T-helper 17 cell (primary cell): ENCODE measurements around the gene PRAF2. TPM values are rescaled to one million over a fixed set of nuclear protein-coding genes. Genes with fewer than 3 reads are reported as not detected.

Source experiments
- ATAC-seq: fragments of 150-1000 bp; cut with Tn5 transposase; 2 replicates; pipeline ENCODE4 v1.10.0; 2021; ENCODE audit warnings: mild to moderate bottlenecking, moderate library complexity
- DNase-seq, 3 donors: peaks; one replicate each; pipeline versions ENCODE4 v3.0.0 to v3.0.0-alpha.2; 2020 to 2021
- H3K9me3 ChIP-seq: one replicate; pipeline ENCODE4 v1.7.0; 2013; ENCODE audit warnings: low read length, mild to moderate bottlenecking; ENCODE audit not compliant: control insufficient read depth, poor library complexity, severe bottlenecking
- H3K27ac Mint-ChIP-seq: one replicate; pipeline ENCODE4 v1.8.0; 2022; ENCODE audit warnings: mild to moderate bottlenecking, moderate library complexity, mixed read lengths
- H3K27me3 Mint-ChIP-seq: one replicate; pipeline ENCODE4 v1.8.0; 2022; ENCODE audit warnings: mixed read lengths
- H3K36me3 Mint-ChIP-seq: one replicate; pipeline ENCODE4 v1.8.0; 2022; ENCODE audit warnings: low read depth, mixed read lengths
- H3K4me1 Mint-ChIP-seq: one replicate; pipeline ENCODE4 v1.8.0; 2022; ENCODE audit warnings: mild to moderate bottlenecking, mixed read lengths
- H3K4me3 Mint-ChIP-seq: one replicate; pipeline ENCODE4 v1.8.0; 2022; ENCODE audit warnings: mild to moderate bottlenecking, moderate library complexity, mixed read lengths
- total RNA-seq, 4 donors: library from RNA in 2 of 4; stranded (reverse) in 2 of 4; gene quantifications; one replicate each; pipeline ENCODE4 v1.2.3 and lab custom pipeline; 2022 to 2026

The PRAF2 gene
- total RNA-seq, 2 donors from 2014 or later: 18.8 to 20.6 TPM

- peak overlapping the region; percentile 81 for H3K4me3 Mint-ChIP-seq
- H3K9me3 ChIP-seq: no peaks in the 10 kb centered on the region
- ATAC-seq: peak; percentile 81
- DNase-seq: peak; percentile 27 to 36 (median 36)
- no peaks in the 10 kb centered on the region for H3K36me3 Mint-ChIP-seq
- H3K27ac Mint-ChIP-seq: peak overlapping the region; percentile 90
- no peaks in the 10 kb centered on the region for H3K27me3 Mint-ChIP-seq
- peaks cover 31% of the 10 kb centered on the region for H3K4me1 Mint-ChIP-seq
These were observed 20.4 kb downstream of the PRAF2 start for GRCh38 chrX:49053223-49054072.

GRCh38 chrX:49043987-49044281 lies 29.9 kb downstream of the PRAF2 start:
- H3K27me3 Mint-ChIP-seq: no peaks in the 10 kb centered on the region
- H3K36me3 Mint-ChIP-seq: no peaks in the 10 kb centered on the region
- H3K9me3 ChIP-seq: no peaks in the 10 kb centered on the region
- H3K4me1 Mint-ChIP-seq: peaks cover 27% of the 10 kb centered on the region
- H3K4me3 Mint-ChIP-seq: peak overlapping the region; percentile 89
- ATAC-seq: no peak
- peak overlapping the region; percentile 86 for H3K27ac Mint-ChIP-seq
- DNase-seq: no peak

GRCh38 chrX:49043220-49043986 lies 30.4 kb downstream of the PRAF2 start, which contains the start of gene TFE3:
Gene TFE3 (minus strand): TSS chrX:49043357. CDS start chrX:49043226, 131 bp downstream.
- Mint-ChIP-seq H3K4me1 (peaks cover 30% of the 10 kb centered on the region), H3K36me3 (no peaks in the 10 kb centered on the region), H3K4me3 (peak within 1 kb of the TSS; percentile 89), H3K27me3 (no peaks in the 10 kb centered on the region), H3K27ac (peak within 1 kb of the TSS; percentile 86)
- DNase-seq (peak; percentile 85 to 93 (median 86)), ATAC-seq (peak; percentile 89)
- no peaks in the 10 kb centered on the region for H3K9me3 ChIP-seq

- no peaks in the 10 kb centered on the region for H3K27me3 Mint-ChIP-seq
- DNase-seq (peak in 1 of 3 donors; percentile 11), ATAC-seq (no peak)
- H3K27ac Mint-ChIP-seq: peak overlapping the region; percentile 86
- H3K4me3 Mint-ChIP-seq: peak overlapping the region; percentile 89
- H3K36me3 Mint-ChIP-seq: peaks cover 2% of the 10 kb centered on the region
- H3K9me3 ChIP-seq: no peaks in the 10 kb centered on the region
- H3K4me1 Mint-ChIP-seq: peaks cover 30% of the 10 kb centered on the region
These were observed 31.1 kb downstream of the PRAF2 start for GRCh38 chrX:49042581-49043219.

DNA sequence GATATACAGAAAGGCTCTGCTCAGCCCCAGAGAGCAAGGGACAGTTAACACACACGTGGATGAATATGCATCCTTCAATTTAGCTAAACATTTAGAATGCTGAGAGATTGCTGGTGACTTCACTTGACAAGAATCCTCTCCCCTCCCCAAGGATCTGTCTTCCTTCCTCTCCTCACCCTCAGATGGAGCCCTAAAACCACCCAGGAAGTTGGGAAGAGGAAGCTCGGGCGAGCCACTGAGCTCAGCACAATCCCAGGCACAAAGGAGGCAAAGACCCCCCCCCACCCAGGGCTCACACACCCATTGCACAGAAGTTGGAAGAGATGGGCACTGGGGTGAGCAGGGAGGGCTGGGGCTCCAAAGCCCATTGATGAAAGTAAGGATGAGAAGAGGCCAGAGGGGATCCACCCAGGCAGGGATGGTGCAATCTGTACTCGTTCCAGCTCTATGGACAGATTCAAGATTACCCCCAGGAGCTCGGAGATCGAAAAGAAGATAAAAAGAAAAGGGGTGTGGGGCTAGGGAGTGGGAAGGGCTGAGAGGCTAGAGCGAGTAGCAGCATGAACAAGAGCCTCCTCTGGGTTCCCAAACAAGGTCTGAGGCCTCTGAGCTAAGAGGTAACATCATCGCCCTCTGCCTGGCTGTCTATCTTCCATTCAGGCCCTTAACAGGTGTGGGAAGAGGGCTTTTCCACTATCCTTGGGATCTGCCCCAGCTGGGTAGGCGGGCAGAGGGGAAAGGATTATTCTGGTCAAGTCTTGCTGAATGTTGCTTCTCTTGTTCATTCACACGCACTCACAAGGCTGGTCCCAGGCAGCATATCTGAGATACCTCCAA lies 31.8 kb downstream of the PRAF2 start:
- peaks cover 3% of the 10 kb centered on the region for H3K36me3 Mint-ChIP-seq
- H3K27me3 Mint-ChIP-seq: no peaks in the 10 kb centered on the region
- peak overlapping the region; percentile 89 for H3K4me3 Mint-ChIP-seq
- peak overlapping the region; percentile 86 for H3K27ac Mint-ChIP-seq
- no peak for DNase-seq
- no peaks in the 10 kb centered on the region for H3K9me3 ChIP-seq
- H3K4me1 Mint-ChIP-seq: peaks cover 30% of the 10 kb centered on the region
- no peak for ATAC-seq

DNA sequence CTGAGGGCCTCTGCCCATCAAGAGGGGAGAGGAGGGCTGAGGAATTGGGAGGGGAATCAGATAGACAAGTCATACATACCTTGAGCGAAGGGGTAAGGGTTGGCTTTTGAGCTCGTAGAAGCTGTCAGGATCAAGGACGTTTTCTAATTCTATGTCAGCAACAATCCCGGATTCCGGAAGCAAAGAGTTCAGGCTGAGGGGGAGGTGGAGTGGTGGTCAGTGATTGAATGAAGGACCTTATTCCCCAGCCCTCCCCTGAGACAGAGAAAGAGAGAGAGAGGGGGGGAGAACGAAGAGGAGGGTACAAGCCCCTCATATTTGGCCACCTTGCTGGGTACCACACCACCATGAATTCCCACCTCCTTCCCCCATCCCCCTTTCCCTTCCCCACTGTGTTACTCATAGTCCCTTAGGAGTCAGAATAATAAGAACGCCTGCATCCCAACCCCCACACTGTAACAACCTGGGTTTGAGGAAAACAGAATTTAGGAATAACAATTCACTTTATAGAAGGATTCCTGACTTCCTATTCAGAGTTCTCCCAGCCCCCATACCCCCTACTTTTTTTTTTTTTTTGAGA lies 33.3 kb downstream of the PRAF2 start:
- ATAC-seq (no peak), DNase-seq (no peak)
- Mint-ChIP-seq H3K27ac (peak overlapping the region; percentile 68), H3K27me3 (no peaks in the 10 kb centered on the region), H3K4me3 (no peak overlapping the region), H3K4me1 (peaks cover 30% of the 10 kb centered on the region), H3K36me3 (peaks cover 3% of the 10 kb centered on the region)
- H3K9me3 ChIP-seq: no peaks in the 10 kb centered on the region

DNA sequence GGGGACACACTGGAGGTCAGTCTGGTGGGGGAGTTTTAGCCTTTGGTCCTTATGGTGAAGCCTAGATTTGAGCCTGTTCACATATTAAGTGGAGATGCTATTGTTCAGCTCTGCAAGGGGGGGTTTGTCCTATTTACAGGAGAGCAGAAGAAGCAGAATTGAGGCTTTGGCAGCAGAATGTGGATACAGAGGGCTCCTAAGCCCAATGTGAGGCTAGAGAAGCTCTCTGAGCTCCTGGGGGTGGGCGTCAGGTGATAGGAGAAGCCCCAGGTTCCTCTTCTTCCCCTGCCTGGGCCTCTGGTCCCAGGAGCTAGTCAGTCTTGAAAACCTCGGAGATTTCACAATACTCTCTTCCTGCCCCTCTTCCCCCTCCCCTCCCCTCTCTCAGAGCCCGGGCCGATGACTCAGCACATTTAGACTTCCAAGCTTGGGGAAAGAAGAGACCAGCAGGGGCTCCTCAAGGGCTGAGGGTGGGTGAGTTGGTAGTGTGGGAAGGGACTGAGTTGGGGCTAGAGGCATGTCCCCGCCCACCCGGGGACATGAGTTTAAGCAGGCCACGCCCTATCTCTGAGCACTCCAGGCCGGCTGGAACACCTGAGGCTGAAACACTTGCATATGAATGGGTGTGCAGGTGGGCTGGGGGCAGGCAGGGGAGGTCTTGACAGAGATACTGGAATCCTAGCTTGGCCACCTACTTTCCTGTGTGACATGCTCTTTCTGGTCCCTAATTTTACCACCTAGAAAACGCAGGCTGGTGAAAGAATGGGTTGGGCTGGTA lies 34.0 kb downstream of the PRAF2 start:
- peaks cover 30% of the 10 kb centered on the region for H3K4me1 Mint-ChIP-seq
- DNase-seq: peak in 2 of 3 donors; percentile 22 to 29
- no peak for ATAC-seq
- no peaks in the 10 kb centered on the region for H3K9me3 ChIP-seq
- peaks cover 3% of the 10 kb centered on the region for H3K36me3 Mint-ChIP-seq
- no peaks in the 10 kb centered on the region for H3K27me3 Mint-ChIP-seq
- no peak overlapping the region for H3K4me3 Mint-ChIP-seq
- H3K27ac Mint-ChIP-seq: peak overlapping the region; percentile 68

DNA sequence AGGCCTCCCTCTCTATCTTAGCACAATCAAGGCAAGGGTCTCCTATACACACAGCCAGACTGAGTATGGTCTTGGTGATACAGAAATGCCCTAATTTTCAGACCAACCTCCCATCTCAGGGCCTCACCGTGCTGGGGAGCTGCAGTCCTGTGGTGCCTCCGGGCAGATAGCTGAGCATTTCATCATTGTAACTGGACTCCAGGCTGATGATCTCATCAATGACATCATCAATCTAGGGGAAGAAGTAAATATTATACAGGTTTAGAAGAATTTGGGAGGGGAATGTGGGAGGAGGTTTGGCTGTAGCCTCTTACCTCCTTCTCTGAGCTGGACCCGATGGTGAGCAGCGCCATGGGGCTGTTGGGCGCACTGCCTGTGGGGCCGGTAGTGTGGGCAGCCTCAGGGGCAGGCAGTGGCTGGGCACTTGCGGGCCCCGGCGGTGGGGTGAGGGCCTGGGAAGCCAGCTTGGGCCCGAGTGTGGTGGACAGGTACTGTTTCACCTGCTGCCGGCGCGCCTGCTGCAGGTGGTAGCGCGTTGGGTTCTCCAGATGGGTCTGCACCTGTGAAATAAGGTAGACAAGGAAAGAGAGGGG lies 35.8 kb downstream of the PRAF2 start:
- Mint-ChIP-seq H3K27ac (no peak overlapping the region), H3K4me3 (peak overlapping the region; percentile 25), H3K4me1 (peaks cover 26% of the 10 kb centered on the region), H3K27me3 (no peaks in the 10 kb centered on the region), H3K36me3 (peaks cover 3% of the 10 kb centered on the region)
- H3K9me3 ChIP-seq: no peaks in the 10 kb centered on the region
- ATAC-seq (no peak), DNase-seq (no peak)

GRCh38 chrX:49030283-49030682 lies 43.5 kb downstream of the PRAF2 start:
- H3K27ac Mint-ChIP-seq: no peak overlapping the region
- H3K27me3 Mint-ChIP-seq: no peaks in the 10 kb centered on the region
- peaks cover 4% of the 10 kb centered on the region for H3K4me1 Mint-ChIP-seq

GRCh38 chrX:49029876-49030275 lies 43.9 kb downstream of the PRAF2 start:
- ATAC-seq (no peak), DNase-seq (no peak)
- Mint-ChIP-seq H3K36me3 (peaks cover 3% of the 10 kb centered on the region), H3K27me3 (no peaks in the 10 kb centered on the region), H3K27ac (no peak overlapping the region), H3K4me1 (peaks cover 4% of the 10 kb centered on the region), H3K4me3 (no peak overlapping the region)
- H3K9me3 ChIP-seq: no peaks in the 10 kb centered on the region

More at GRCh38 chrX:49030283-49030682, 43.5 kb downstream of the PRAF2 start:
- DNase-seq (no peak), ATAC-seq (no peak)
- H3K9me3 ChIP-seq: no peaks in the 10 kb centered on the region
- H3K36me3 Mint-ChIP-seq: peaks cover 3% of the 10 kb centered on the region
- no peak overlapping the region for H3K4me3 Mint-ChIP-seq
